Prostate gland (tissue), 2 donors: ENCODE measurements around the gene ZG16. TPM values are rescaled to one million over a fixed set of nuclear protein-coding genes. Genes with fewer than 3 reads are reported as not detected.
A peak's percentile ranks its signal among the peaks of the same experiment; 100 is the strongest.

ENCODE experiments used
- DNase-seq: peaks from one replicate; pipeline ENCODE4 v3.0.0-alpha.2; 2019; ENCODE audit warnings: low spot score
- H3K27ac ChIP-seq, 2 donors: fragments of 200-600 bp; sonication (generic); 2 replicates each; pipeline ENCODE4 v1.5.1; 2017 to 2019
- H3K27me3 ChIP-seq: fragments of 200-600 bp; sonication (generic); replicated peaks from 2 replicates; pipeline ENCODE4 v1.5.1; 2019; ENCODE audit not compliant: insufficient read depth
- H3K36me3 ChIP-seq, 2 donors: fragments of 200-600 bp; sonication (generic); 1 replicate in 1 of 2; 2 replicates in 1 of 2; pipeline versions ENCODE4 v1.5.1 to v1.8.1; 2017 to 2019
- H3K4me1 ChIP-seq: fragments of 200-600 bp; sonication (generic); replicated peaks from 2 replicates; pipeline ENCODE4 v1.5.1; 2019
- H3K4me3 ChIP-seq, 2 donors: fragments of 200-600 bp; sonication (generic); 2 replicates each; pipeline ENCODE4 v1.5.1; 2017 to 2019
- H3K9me3 ChIP-seq: fragments of 200-600 bp; sonication (generic); 2 replicates; pipeline ENCODE4 v1.5.1; 2017
- CTCF ChIP-seq, 4 experiments: fragments of 200-600 bp in 2 of 4; fragments of 450-650 bp in 2 of 4; sonication (generic) in 2 of 4; IDR thresholded peaks; 1 replicate in 3 of 4; 2 replicates in 1 of 4; pipeline ENCODE4 v1.5.1; 2016 to 2019; ENCODE audit warnings: antibody characterized with exemption in 4 of 4, mild to moderate bottlenecking in 2 of 4, moderate library complexity in 2 of 4
- POLR2A ChIP-seq: fragments of 450-650 bp; IDR thresholded peaks from one replicate; pipeline ENCODE4 v1.6.1; 2016; ENCODE audit warnings: antibody characterized with exemption, mild to moderate bottlenecking
- POLR2AphosphoS5 ChIP-seq: sonication (generic); formaldehyde crosslinking; IDR thresholded peaks from one replicate; pipeline ENCODE4 v1.6.1; 2017; ENCODE audit warnings: antibody characterized with exemption
- WGBS: methylation state at CpG from one replicate; pipeline ENCODE4 v1.1.5; 2018; 5-methylcytosine and 5-hydroxymethylcytosine counted together
- intact Hi-C: fragments of 100-400 bp; cut with DNase I; formaldehyde crosslinking; loops from one replicate; pipeline ENCODE4 v1.14.2; 2022
- total RNA-seq, 2 donors: library from RNA; depleted of rRNA; stranded (reverse); fragments of >200 nt; gene quantifications; one replicate each; pipeline ENCODE4 v1.1.0, GENCODE V29; 2016

Gene ZG16
- total RNA-seq, 2 donors from 2014 or later, result not detected

DNA sequence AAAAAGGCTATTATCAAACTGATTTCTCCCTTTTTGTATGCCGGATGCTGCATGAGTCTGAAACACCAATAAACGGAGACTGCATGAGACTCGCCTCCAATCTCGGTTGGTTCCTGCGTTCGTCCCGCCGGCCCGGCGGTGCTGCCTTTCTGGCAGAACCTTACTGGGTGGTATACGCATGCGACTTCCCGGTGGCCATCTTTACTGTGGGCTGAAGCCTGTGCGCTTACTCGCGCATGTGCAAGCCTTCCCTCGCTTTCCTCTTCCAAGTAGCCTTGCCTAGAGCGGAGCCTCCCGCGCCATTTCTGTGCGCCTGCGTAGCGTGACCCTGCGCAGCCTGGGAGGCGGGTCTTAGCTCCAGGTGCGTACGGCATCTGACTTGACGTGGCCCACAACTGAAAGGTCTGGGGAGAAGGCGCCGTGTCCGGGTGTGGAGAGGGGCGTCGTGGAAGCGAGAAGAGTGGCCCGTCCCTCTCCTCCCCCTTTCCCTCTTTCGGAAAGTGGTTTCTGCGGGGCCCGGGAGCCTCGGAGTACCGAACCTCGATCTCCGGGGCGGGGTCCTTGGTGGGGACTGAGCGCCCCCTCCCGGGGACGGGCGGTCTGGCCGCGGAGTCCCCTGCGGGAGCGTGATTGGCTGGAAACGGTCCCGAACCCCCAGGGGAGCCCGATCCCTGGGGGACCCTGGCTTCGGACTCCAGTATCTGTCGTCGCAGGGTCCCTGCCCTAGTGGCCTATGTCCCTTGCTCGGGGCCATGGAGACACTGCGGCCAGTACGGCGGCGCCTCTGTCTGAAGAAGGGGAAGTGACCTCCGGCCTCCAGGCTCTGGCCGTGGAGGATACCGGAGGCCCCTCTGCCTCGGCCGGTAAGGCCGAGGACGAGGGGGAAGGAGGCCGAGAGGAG, 38.0 kb downstream of the ZG16 start, which contains the start of gene PAGR1:
PAGR1 (plus strand) TSS at position 360 of the 901 bp plus-strand sequence; CDS start at position 734, 374 bp downstream.
- intact Hi-C loops, result loop anchor here (5.0 kb wide), 1 partner anchor 46 kb away; the partner anchor contains the start of gene CDIPT
- Histone ChIP-seq H3K9me3 (no peaks in the 10 kb centered on the region), H3K36me3 (no peaks in the 10 kb centered on the region), H3K27ac (peak within 1 kb of the TSS; percentile 96 to 98), H3K4me3 (peak within 1 kb of the TSS; percentile 63 to 77), H3K4me1 (peaks cover 4% of the 10 kb centered on the region), H3K27me3 (no peaks in the 10 kb centered on the region)
- under 1% methylated on average over 68 of the region's 70 CpGs for WGBS
- peak; percentile 89 to 95 (median 94) for TF ChIP-seq CTCF (IDR thresholded peaks at IDR 0.05)
- peak; percentile 98 for TF ChIP-seq POLR2AphosphoS5
- TF ChIP-seq POLR2A, result peak; percentile 76
- DNase-seq, result peak; percentile 98

DNA sequence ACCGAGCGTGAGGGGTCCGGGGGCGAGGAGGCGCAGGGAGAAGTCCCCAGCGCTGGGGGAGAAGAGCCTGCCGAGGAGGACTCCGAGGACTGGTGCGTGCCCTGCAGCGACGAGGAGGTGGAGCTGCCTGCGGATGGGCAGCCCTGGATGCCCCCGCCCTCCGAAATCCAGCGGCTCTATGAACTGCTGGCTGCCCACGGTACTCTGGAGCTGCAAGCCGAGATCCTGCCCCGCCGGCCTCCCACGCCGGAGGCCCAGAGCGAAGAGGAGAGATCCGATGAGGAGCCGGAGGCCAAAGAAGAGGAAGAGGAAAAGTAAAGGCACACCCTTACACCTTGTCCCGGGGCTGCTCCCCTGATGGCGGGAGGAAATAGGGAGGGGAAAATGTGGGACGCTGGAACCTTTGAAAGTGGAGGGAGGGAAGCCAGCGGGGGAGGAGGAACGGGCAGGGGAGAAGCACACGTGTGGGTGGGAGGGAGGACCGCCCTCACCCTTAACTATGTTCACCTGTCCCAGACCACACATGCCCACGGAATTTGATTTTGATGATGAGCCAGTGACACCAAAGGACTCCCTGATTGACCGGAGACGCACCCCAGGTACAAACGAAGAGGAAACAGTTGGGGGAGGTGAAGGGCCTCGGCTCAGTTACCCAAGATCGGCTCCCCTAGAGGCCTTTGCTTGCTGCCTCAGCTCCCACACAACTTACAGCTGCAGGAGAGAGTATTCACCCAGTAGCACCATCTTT, 38.8 kb downstream of the ZG16 start:
- peak; percentile 55 for DNase-seq
- intact Hi-C loops, result loop anchor here (5.0 kb wide), 1 partner anchor 45 kb away; the partner anchor contains the start of gene CDIPT
- TF ChIP-seq CTCF (IDR thresholded peaks at IDR 0.05) (no peak), POLR2AphosphoS5 (peak; percentile 9), POLR2A (peak; percentile 32)
- Histone ChIP-seq H3K4me1 (peaks cover 5% of the 10 kb centered on the region), H3K27me3 (no peaks in the 10 kb centered on the region), H3K36me3 (no peaks in the 10 kb centered on the region), H3K4me3 (peak overlapping the region; percentile 63 to 77), H3K27ac (peak overlapping the region; percentile 96 to 98), H3K9me3 (no peaks in the 10 kb centered on the region)
- WGBS, result 2% methylated on average over 37 of the region's 37 CpGs

GRCh38 chr16:29818082-29818481, 40.0 kb downstream of the ZG16 start:
- Histone ChIP-seq H3K36me3 (no peaks in the 10 kb centered on the region), H3K4me1 (peaks cover 13% of the 10 kb centered on the region), H3K9me3 (no peaks in the 10 kb centered on the region), H3K4me3 (no peak overlapping the region), H3K27me3 (no peaks in the 10 kb centered on the region), H3K27ac (no peak overlapping the region)
- TF ChIP-seq POLR2A (no peak), CTCF (IDR thresholded peaks at IDR 0.05) (no peak), POLR2AphosphoS5 (no peak)
- no peak for DNase-seq
- 93% methylated on average over 4 of the region's 4 CpGs for WGBS
- intact Hi-C loops, result loop anchor here (5.0 kb wide), 1 partner anchor 44 kb away; the partner anchor contains the start of gene CDIPT

DNA sequence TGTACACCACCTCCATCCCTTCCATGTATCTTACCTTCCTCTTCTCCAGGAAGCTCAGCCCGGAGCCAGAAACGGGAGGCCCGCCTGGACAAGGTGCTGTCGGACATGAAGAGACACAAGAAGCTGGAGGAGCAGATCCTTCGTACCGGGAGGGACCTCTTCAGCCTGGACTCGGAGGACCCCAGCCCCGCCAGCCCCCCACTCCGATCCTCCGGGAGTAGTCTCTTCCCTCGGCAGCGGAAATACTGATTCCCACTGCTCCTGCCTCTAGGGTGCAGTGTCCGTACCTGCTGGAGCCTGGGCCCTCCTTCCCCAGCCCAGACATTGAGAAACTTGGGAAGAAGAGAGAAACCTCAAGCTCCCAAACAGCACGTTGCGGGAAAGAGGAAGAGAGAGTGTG, 41.5 kb downstream of the ZG16 start:
- 77% methylated on average over 15 of the region's 15 CpGs for WGBS
- DNase-seq, result no peak
- Histone ChIP-seq H3K27me3 (no peaks in the 10 kb centered on the region), H3K4me3 (no peak overlapping the region), H3K9me3 (no peaks in the 10 kb centered on the region), H3K4me1 (peaks cover 16% of the 10 kb centered on the region), H3K36me3 (no peaks in the 10 kb centered on the region), H3K27ac (peak overlapping the region in 1 of 2 donors; percentile 76)
- no peak for TF ChIP-seq POLR2A
- no peak for TF ChIP-seq CTCF (IDR thresholded peaks at IDR 0.05)
- TF ChIP-seq POLR2AphosphoS5, result no peak
- intact Hi-C loops, result loop anchor here (5.0 kb wide), 1 partner anchor 43 kb away; the partner anchor contains the start of gene CDIPT
